ENCODE measurements around the gene CCNK. TPM values are rescaled to one million over a fixed set of nuclear protein-coding genes. Genes with fewer than 3 reads are reported as not detected.

CCNK gene
- total RNA-seq, 1 donor from 2014 or later: 62.3 TPM

DNA sequence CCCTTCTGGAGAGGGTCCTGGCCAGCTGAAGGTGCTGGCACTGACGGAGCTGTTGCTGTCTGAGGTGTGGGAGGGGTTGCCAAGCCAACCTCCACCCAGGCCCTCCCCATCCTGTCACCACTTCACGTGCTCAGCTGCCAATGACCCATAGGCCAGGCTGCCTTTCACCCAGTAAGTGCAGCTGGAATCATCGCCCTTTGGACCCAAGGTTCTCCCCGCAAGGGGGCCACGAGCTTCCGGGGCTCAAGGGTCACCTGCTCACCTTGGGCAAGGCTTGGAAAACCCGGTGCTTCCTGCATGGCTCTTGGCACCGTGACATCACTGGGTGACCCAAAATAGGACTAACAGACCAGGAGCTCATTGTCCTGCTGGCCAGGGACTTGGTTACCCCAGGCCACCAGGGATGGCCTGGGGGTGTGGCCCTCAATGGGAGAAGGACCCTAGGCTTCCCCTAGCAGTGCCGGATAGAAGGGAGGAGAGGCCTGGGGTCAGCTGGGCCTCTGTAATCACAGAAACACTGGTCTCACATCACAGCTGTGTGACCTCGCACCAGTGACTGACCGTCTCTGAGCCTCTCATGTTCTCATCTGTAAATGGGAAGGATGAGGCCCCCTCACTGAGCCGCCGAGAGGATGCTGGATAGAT, 71.5 kb downstream of the CCNK start:
- H3K4me3 Mint-ChIP-seq (ENCODE audit: unreplicated experiment): no peak overlapping the region
- H3K9me3 Mint-ChIP-seq (ENCODE audit: low read depth): no peaks in the 10 kb centered on the region
- no peak overlapping the region for H3K27ac Mint-ChIP-seq (ENCODE audit: unreplicated experiment)
- TF ChIP-seq, protein P1, sequence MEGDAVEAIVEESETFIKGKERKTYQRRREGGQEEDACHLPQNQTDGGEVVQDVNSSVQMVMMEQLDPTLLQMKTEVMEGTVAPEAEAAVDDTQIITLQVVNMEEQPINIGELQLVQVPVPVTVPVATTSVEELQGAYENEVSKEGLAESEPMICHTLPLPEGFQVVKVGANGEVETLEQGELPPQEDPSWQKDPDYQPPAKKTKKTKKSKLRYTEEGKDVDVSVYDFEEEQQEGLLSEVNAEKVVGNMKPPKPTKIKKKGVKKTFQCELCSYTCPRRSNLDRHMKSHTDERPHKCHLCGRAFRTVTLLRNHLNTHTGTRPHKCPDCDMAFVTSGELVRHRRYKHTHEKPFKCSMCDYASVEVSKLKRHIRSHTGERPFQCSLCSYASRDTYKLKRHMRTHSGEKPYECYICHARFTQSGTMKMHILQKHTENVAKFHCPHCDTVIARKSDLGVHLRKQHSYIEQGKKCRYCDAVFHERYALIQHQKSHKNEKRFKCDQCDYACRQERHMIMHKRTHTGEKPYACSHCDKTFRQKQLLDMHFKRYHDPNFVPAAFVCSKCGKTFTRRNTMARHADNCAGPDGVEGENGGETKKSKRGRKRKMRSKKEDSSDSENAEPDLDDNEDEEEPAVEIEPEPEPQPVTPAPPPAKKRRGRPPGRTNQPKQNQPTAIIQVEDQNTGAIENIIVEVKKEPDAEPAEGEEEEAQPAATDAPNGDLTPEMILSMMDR (IDR thresholded peaks at IDR 0.05): no peak
- no peaks in the 10 kb centered on the region for H3K36me3 Mint-ChIP-seq (ENCODE audit: low read depth)
- H3K4me1 Mint-ChIP-seq (ENCODE audit: low read depth): no peaks in the 10 kb centered on the region
- H3K27me3 Mint-ChIP-seq (ENCODE audit: low read depth): no peaks in the 10 kb centered on the region
- no peak for DNase-seq (ENCODE audit: low spot score)

DNA sequence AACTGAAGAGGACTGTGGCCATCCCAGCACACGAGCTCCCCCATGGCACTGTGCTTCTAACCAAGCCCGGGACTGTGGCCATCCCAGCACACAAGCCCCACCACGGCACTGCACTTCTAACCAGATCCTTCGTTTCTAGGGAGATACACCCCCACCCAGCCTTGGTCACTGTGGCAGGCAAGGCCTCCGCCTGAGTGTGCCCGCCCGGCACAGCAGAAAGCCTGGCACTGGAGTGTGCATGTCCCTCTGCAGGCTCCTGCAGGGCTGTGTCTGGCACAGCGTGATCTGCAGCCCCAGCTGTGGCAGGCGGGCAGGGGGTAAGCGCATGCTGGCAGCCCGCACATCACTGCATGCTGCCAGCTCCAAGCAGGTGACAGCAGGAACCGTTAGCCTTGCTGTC, 73.0 kb downstream of the CCNK start:
- H3K27ac Mint-ChIP-seq (ENCODE audit: unreplicated experiment): no peak overlapping the region

DNA sequence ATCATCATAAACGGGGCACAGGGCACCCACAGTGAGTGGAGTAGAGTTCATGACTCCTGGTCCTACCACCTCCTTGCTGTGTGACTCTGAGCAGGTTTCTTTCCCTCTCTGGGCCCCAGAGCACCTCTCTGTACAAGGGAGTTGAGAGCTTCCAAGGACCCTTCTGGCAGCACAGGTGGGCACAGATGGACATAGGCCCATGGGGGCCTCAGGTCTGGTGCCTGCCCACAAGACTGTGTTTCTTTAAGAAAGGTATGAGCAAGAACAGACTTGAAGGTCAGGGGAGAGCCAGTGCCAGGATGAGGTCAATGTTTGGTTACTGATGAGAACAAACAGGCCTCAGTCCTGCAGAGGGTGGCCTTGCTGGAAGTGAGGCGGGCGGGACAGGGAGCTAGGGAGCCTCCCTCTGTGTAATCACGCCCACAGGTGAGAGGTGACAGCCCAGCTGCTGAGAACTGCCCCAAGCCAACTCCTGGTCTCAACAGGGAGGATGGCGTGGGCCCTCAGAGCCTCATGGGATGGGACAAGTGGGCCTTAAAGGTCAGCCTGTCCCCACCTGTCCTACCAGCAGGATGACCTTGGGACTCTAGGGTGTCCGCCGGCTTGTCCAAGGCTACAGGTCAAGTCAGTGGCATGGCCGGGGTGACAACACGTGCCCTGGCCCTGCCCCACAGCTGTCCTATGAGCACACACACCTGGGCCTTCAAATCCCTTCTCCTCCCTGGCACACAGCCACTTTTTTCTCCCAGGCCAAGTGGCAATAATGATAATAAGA, 73.7 kb downstream of the CCNK start:
- Mint-ChIP-seq H3K27ac (ENCODE audit: unreplicated experiment) (no peak overlapping the region), H3K9me3 (ENCODE audit: low read depth) (no peaks in the 10 kb centered on the region), H3K4me3 (ENCODE audit: unreplicated experiment) (no peak overlapping the region), H3K36me3 (ENCODE audit: low read depth) (peaks cover 2% of the 10 kb centered on the region), H3K27me3 (ENCODE audit: low read depth) (no peaks in the 10 kb centered on the region), H3K4me1 (ENCODE audit: low read depth) (peaks cover 8% of the 10 kb centered on the region)
- TF ChIP-seq, protein P1 (IDR thresholded peaks at IDR 0.05): no peak
- no peak for DNase-seq (ENCODE audit: low spot score)

More for the DNA sequence above, 73.0 kb downstream of the CCNK start:
- H3K4me1 Mint-ChIP-seq (ENCODE audit: low read depth): peaks cover 1% of the 10 kb centered on the region
- H3K9me3 Mint-ChIP-seq (ENCODE audit: low read depth): no peaks in the 10 kb centered on the region
- no peaks in the 10 kb centered on the region for H3K27me3 Mint-ChIP-seq (ENCODE audit: low read depth)
- H3K4me3 Mint-ChIP-seq (ENCODE audit: unreplicated experiment): no peak overlapping the region
- no peak for DNase-seq (ENCODE audit: low spot score)
- TF ChIP-seq, protein P1 (IDR thresholded peaks at IDR 0.05): no peak
- no peaks in the 10 kb centered on the region for H3K36me3 Mint-ChIP-seq (ENCODE audit: low read depth)

DNA sequence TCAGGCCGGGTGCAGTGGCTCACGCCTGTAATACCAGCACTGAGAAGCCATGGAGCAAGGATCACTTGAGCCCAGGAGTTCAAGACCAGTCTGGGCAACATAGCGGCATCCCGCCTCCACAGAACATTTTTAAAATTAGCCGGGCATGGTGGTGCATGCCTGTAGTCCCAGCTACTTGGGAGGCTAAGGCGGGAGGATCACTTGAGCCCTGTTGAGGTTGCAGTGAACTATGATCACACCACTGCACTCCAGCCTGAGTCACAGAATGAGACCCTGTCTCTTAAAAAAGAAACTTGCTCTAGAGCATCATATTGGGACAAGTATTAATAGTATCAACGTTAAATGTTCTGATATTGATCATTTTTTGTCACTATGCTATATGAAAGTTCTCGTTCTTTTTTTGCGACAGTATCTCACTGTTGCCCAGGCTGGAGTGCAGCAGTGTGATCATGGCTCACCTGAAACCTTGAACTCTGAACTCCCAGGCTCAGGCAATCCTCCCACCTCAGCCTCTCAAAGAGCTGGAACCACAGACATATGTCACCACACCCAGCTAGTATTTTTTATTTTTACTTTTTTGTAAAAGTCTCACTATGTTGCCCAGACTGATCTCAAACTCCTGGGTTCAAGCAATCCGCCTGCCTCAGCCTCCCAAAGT, 75.1 kb downstream of the CCNK start:
- TF ChIP-seq, protein P1 (IDR thresholded peaks at IDR 0.05): no peak
- Mint-ChIP-seq H3K27ac (ENCODE audit: unreplicated experiment) (no peak overlapping the region), H3K4me1 (ENCODE audit: low read depth) (peaks cover 8% of the 10 kb centered on the region), H3K27me3 (ENCODE audit: low read depth) (no peaks in the 10 kb centered on the region), H3K4me3 (ENCODE audit: unreplicated experiment) (no peak overlapping the region), H3K36me3 (ENCODE audit: low read depth) (peaks cover 2% of the 10 kb centered on the region), H3K9me3 (ENCODE audit: low read depth) (no peaks in the 10 kb centered on the region)
- no peak for DNase-seq (ENCODE audit: low spot score)

DNA sequence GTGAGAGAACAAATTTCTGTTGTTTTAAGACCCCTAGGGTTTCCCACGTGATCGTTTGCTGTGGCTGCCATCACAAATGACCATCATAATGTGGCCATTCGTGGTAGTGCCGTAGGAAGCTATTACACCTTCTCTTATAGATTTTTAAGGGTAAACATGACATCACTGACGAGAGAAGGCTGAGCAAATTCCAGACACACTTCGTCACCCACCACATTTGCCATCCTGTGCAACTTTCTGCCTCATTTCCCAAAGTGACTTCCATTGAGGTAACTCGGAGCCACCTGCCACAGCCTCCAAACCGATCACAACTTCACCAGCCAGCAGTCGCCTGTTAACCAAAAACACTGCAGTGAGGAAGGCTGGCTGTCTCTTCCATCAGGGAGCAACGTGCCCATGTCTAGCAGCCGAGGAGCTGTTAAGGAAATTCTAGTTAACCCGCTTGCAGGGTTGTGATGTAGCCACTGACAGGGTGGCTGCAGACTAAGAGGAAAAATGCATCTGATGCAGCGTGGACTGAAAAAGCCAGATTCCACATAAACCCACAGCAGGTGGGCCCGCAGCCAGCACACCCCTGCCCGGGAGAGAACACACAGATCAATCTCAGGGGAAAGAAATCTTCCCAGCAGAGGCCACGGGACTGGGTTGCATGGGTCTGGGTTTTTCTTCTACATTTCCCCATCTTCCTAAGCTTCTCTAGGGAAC, 78.2 kb downstream of the CCNK start:
- Mint-ChIP-seq H3K27ac (ENCODE audit: unreplicated experiment) (peak overlapping the region; percentile 63), H3K4me1 (ENCODE audit: low read depth) (peaks cover 25% of the 10 kb centered on the region)

More for the DNA sequence above, 78.2 kb downstream of the CCNK start:
- H3K36me3 Mint-ChIP-seq (ENCODE audit: low read depth): peaks cover 2% of the 10 kb centered on the region
- no peaks in the 10 kb centered on the region for H3K9me3 Mint-ChIP-seq (ENCODE audit: low read depth)
- H3K4me3 Mint-ChIP-seq (ENCODE audit: unreplicated experiment): no peak overlapping the region
- DNase-seq (ENCODE audit: low spot score): no peak
- H3K27me3 Mint-ChIP-seq (ENCODE audit: low read depth): no peaks in the 10 kb centered on the region
- TF ChIP-seq, protein P1 (IDR thresholded peaks at IDR 0.05): no peak

Data from chondrocyte (in vitro differentiated cells).